Lower leg skin (tissue), 3 donors: ENCODE data around the gene PDZD8.

ENCODE experiments used
- CTCF ChIP-seq, 3 donors: fragments of 450-650 bp; IDR thresholded peaks; one replicate each; pipeline ENCODE4 v1.5.1; 2016; ENCODE audit warnings: antibody characterized with exemption in 3 of 3, mild to moderate bottlenecking in 3 of 3, moderate library complexity in 2 of 3
- POLR2A ChIP-seq, 2 donors: fragments of 450-650 bp; IDR thresholded peaks; one replicate each; pipeline ENCODE4 v1.6.1; 2016 to 2017; ENCODE audit warnings: antibody characterized with exemption in 2 of 2, mild to moderate bottlenecking in 1 of 2, moderate library complexity in 1 of 2

- TF ChIP-seq CTCF (IDR thresholded peaks at IDR 0.05) (no peak), POLR2A (IDR thresholded peaks at IDR 0.05) (no peak)
Measured at GRCh38 chr10:117248750-117249465, 126.3 kb downstream of the PDZD8 start.
